IMR-90 (cell line): ENCODE measurements around the gene MVP. TPM values are rescaled to one million over a fixed set of nuclear protein-coding genes. Genes with fewer than 3 reads are reported as not detected.
A peak's percentile ranks its signal among the peaks of the same experiment; 100 is the strongest.

ENCODE experiments used
- ATAC-seq: fragments of 200-7000 bp; cut with Tn5 transposase; 2 replicates; pipeline ENCODE4 v1.9.1; 2020; ENCODE audit warnings: low read depth, mild to moderate bottlenecking, moderate library complexity
- BruUV-seq: library from RNA; stranded (reverse); fragments of 400-500 nt; replicated peaks from 2 replicates; lab custom pipeline; 2021; lab: Mats Ljungman, UMichigan
- CTCF ChIA-PET: fragments of 300-600 bp; formaldehyde crosslinking; extraction: SDS; loops from one replicate; lab custom pipeline; 2021; ENCODE audit warnings: antibody characterized with exemption; lab: Yijun Ruan, JAX
- POLR2A ChIA-PET: fragments of 300-600 bp; sonication (Branson Sonifier 250); formaldehyde crosslinking; loops from one replicate; lab custom pipeline; 2022; ENCODE audit warnings: antibody characterized with exemption; ENCODE audit not compliant: unreplicated experiment; lab: Charles Lee
- DNase-seq: peaks from one replicate; pipeline ENCODE4 v3.0.0; 2013
- H2AFZ ChIP-seq: replicated peaks from 2 replicates; pipeline ENCODE3; 2013; ENCODE audit warnings: low read length, mild to moderate bottlenecking; ENCODE audit not compliant: poor library complexity
- H2AK5ac ChIP-seq: 2 replicates; pipeline ENCODE4 v1.6.1; 2013; ENCODE audit warnings: low read depth, low read length, inconsistent platforms
- H2AK9ac ChIP-seq: replicated peaks from 2 replicates; pipeline ENCODE3; 2013; ENCODE audit warnings: mild to moderate bottlenecking, low read depth, low read length, moderate library complexity; ENCODE audit not compliant: poor library complexity
- H2BK120ac ChIP-seq: 2 replicates; pipeline ENCODE4 v1.6.1; 2013; ENCODE audit warnings: low read depth, low read length, inconsistent platforms
- H2BK15ac ChIP-seq: 3 replicates; pipeline ENCODE4 v1.6.1; 2013; ENCODE audit warnings: low read depth, low read length, inconsistent platforms
- H2BK20ac ChIP-seq: 2 replicates; pipeline ENCODE4 v1.6.1; 2013; ENCODE audit warnings: low read depth, mild to moderate bottlenecking, inconsistent platforms, low read length, moderate library complexity
- H2BK5ac ChIP-seq: 2 replicates; pipeline ENCODE4 v1.6.1; 2013; ENCODE audit warnings: mild to moderate bottlenecking, low read depth, low read length, inconsistent platforms; ENCODE audit not compliant: poor library complexity, severe bottlenecking
- H3K14ac ChIP-seq: replicated peaks from 2 replicates; pipeline ENCODE4 v1.6.1; 2013; ENCODE audit warnings: low read depth, low read length, inconsistent platforms
- H3K18ac ChIP-seq: 2 replicates; pipeline ENCODE4 v1.6.1; 2013; ENCODE audit warnings: low read depth, low read length, control low read depth
- H3K23ac ChIP-seq: 2 replicates; pipeline ENCODE4 v1.6.1; 2013; ENCODE audit warnings: low read depth, low read length, inconsistent platforms
- H3K27ac ChIP-seq: 2 replicates; pipeline ENCODE4 v1.5.1; 2013; ENCODE audit warnings: mild to moderate bottlenecking, control low read depth, low read length; ENCODE audit not compliant: insufficient read depth
- H3K27me3 ChIP-seq: 2 replicates; pipeline ENCODE4 v1.6.1; 2013; ENCODE audit warnings: low read length; ENCODE audit not compliant: control insufficient read depth, insufficient read depth
- H3K36me3 ChIP-seq: 2 replicates; pipeline ENCODE4 v1.6.1; 2013; ENCODE audit warnings: low read length, mixed read lengths; ENCODE audit not compliant: control insufficient read depth, insufficient read depth
- H3K4ac ChIP-seq: 2 replicates; pipeline ENCODE4 v1.6.1; 2013; ENCODE audit warnings: low read depth, low read length, inconsistent platforms
- H3K4me1 ChIP-seq: 2 replicates; pipeline ENCODE4 v1.6.1; 2013; ENCODE audit warnings: low read length, mixed read lengths; ENCODE audit not compliant: control insufficient read depth, insufficient read depth
- H3K4me2 ChIP-seq: 2 replicates; pipeline ENCODE4 v1.6.1; 2013; ENCODE audit warnings: low read depth, mild to moderate bottlenecking, control low read depth, low read length, moderate library complexity
- H3K4me3 ChIP-seq: 2 replicates; pipeline ENCODE4 v1.5.1; 2013; ENCODE audit warnings: low read depth, mild to moderate bottlenecking, control low read depth, low read length, moderate library complexity; ENCODE audit not compliant: insufficient read depth
- H3K56ac ChIP-seq: 2 replicates; pipeline ENCODE4 v1.6.1; 2013; ENCODE audit warnings: low read length, inconsistent platforms; ENCODE audit not compliant: insufficient read depth; ENCODE audit errors: extremely low read depth
- H3K79me1 ChIP-seq, 2 experiments: 2 replicates each; pipeline ENCODE4 v1.6.1; 2013; ENCODE audit warnings: low read length in 2 of 2, inconsistent platforms in 1 of 2, low read depth in 1 of 2
- H3K9ac ChIP-seq: 2 replicates; pipeline ENCODE4 v1.6.1; 2013; ENCODE audit warnings: low read depth, low read length, control low read depth
- H3K9me1 ChIP-seq: 2 replicates; pipeline ENCODE4 v1.6.1; 2013; ENCODE audit warnings: low read length, inconsistent platforms; ENCODE audit not compliant: insufficient read depth
- H3K9me3 ChIP-seq: 2 replicates; pipeline ENCODE4 v1.6.1; 2013; ENCODE audit warnings: low read length; ENCODE audit not compliant: control insufficient read depth, insufficient read depth
- H4K20me1 ChIP-seq: 2 replicates; pipeline ENCODE4 v1.6.1; 2013; ENCODE audit warnings: low read length, inconsistent platforms; ENCODE audit not compliant: insufficient read depth
- H4K5ac ChIP-seq: 2 replicates; pipeline ENCODE4 v1.6.1; 2013; ENCODE audit warnings: mild to moderate bottlenecking, low read depth, low read length, control low read depth
- H4K8ac ChIP-seq, 2 experiments: 2 replicates each; pipeline ENCODE4 v1.6.1; 2013; ENCODE audit warnings: low read depth in 2 of 2, low read length in 2 of 2, control low read depth in 1 of 2, inconsistent platforms in 1 of 2
- H4K91ac ChIP-seq: 2 replicates; pipeline ENCODE4 v1.6.1; 2013; ENCODE audit warnings: low read depth, low read length, inconsistent platforms; ENCODE audit not compliant: insufficient read depth
- BHLHE40 ChIP-seq: fragments of 150-350 bp; IDR thresholded peaks from 2 replicates; pipeline ENCODE4 v1.6.1; 2016; ENCODE audit warnings: mild to moderate bottlenecking, low read depth, low read length
- MXI1 ChIP-seq: IDR thresholded peaks from 2 replicates; pipeline ENCODE4 v1.6.1; 2012; ENCODE audit warnings: low read depth, mild to moderate bottlenecking, low read length, moderate library complexity, borderline replicate concordance
- NFE2L2 ChIP-seq: fragments of 150-350 bp; IDR thresholded peaks from 2 replicates; pipeline ENCODE4 v1.6.1; 2016; ENCODE audit warnings: low read depth, mild to moderate bottlenecking, low read length
- RCOR1 ChIP-seq: IDR thresholded peaks from 2 replicates; pipeline ENCODE4 v1.6.1; 2012; ENCODE audit warnings: mild to moderate bottlenecking, low read length, improper control_type of control experiment; ENCODE audit not compliant: insufficient replicate concordance
- WGBS, 2 experiments: methylation state at CpG; one replicate each; pipeline versions ENCODE4 v1.1.5 to v1.1.7; 2013; ENCODE audit warnings: missing lambda C conversion rate in 2 of 2; ENCODE audit not compliant: insufficient read length in 1 of 2; ENCODE audit errors: extremely low coverage in 2 of 2; 5-methylcytosine and 5-hydroxymethylcytosine counted together
- dilution Hi-C: fragments of 300-500 bp; cut with HindIII; formaldehyde crosslinking; loops from one replicate; pipeline ENCODE4 v1.14.3; 2018; ENCODE audit warnings: low sequenced_read_pairs; ENCODE audit not compliant: unreplicated experiment
- in situ Hi-C: fragments of 300-500 bp; cut with MboI; formaldehyde crosslinking; loops from 3 replicates; pipeline ENCODE4 v1.14.3; 2019; ENCODE audit warnings: low sequenced_read_pairs, inconsistent platforms, mixed read lengths
- intact Hi-C: fragments of 100-400 bp; cut with micrococcal nuclease; formaldehyde crosslinking; loops from 2 replicates; pipeline ENCODE4 v1.10.0; 2022
- polyA plus RNA-seq, 3 experiments: library from polyadenylated mRNA; depleted of rRNA; stranded (reverse); fragments of >200 nt; gene quantifications; 2 replicates each; pipeline ENCODE4 v1.2.3, GENCODE V29; 2012; ENCODE audit warnings: low replicate concordance in 1 of 3
- total RNA-seq: library from RNA; depleted of rRNA; stranded (reverse); fragments of >200 nt; gene quantifications from 2 replicates; pipeline ENCODE4 v1.2.3, GENCODE V29; 2012
- TF ChIP-seq, protein P1 (sequence below): fragments of 150-350 bp; IDR thresholded peaks from 2 replicates; pipeline ENCODE4 v1.6.1; 2016; ENCODE audit warnings: low read depth, mild to moderate bottlenecking, low read length, moderate library complexity, borderline replicate concordance
- TF ChIP-seq, protein P2 (sequence below): fragments of 150-350 bp; IDR thresholded peaks from 2 replicates; pipeline ENCODE4 v1.6.1; 2017; ENCODE audit warnings: mild to moderate bottlenecking, antibody characterized with exemption, low read length, low read depth

The MVP gene
- total and polyA plus RNA-seq, 2 of the 4 experiments (the other 2 are of a cell fraction): 204 to 319 TPM

DNA sequence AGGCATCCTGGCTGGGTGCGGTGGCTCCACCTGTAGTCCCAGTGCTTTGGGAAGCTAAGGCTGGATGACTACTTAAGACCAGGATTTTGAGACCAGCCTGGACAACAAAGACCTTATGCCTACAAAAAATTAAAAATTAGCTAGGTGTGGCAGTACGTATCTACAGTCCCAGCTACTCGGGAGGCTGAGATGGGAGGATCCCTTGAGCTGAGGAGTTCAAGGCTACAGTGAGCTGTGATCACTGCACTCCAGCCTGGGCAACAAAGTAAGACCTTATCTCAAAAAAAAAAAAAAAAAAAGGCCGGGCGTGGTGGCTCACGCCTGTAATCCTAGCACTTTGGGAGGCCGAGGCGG, 6.1 kb downstream of the MVP start:
- in situ Hi-C loops (no loop called here), dilution Hi-C loops (no loop called here), intact Hi-C loops (no loop called here)
- Histone ChIP-seq H3K9me3 (no peaks in the 10 kb centered on the region), H2AK9ac (peak overlapping the region; percentile 90), H2AK5ac (peak overlapping the region; percentile 99), H2AFZ (no peak overlapping the region), H3K4me3 (no peak overlapping the region), H3K23ac (peak overlapping the region; percentile 95), H4K20me1 (peaks cover 35% of the 10 kb centered on the region), H3K79me1 (peaks cover 32 to 80% of the 10 kb centered on the region in 2 experiments), H3K9me1 (peaks cover 33% of the 10 kb centered on the region), H3K27ac (peak overlapping the region; percentile 95), H3K36me3 (peaks cover 8% of the 10 kb centered on the region; the same call in 1 of the 2 replicates), H3K4me2 (no peak overlapping the region; the same call in 1 of the 2 replicates), H2BK5ac (peak overlapping the region; percentile 98), H2BK120ac (peak overlapping the region; percentile 98), H3K4me1 (peaks cover 35% of the 10 kb centered on the region), H4K91ac (peak overlapping the region; percentile 97), H3K18ac (peak overlapping the region; percentile 65), H4K5ac (peak overlapping the region; percentile 66), H3K14ac (peak overlapping the region; percentile 88), H3K27me3 (no peaks in the 10 kb centered on the region), H3K4ac (peak overlapping the region; percentile 100), H3K56ac (peak overlapping the region; percentile 73), H3K9ac (peak overlapping the region; percentile 25), H2BK15ac (peak overlapping the region; percentile 80; the same call in 2 of the 3 replicates), H2BK20ac (peak overlapping the region; percentile 99), H4K8ac (peak overlapping the region; percentile 42 to 92)
- DNase-seq (no peak), ATAC-seq (no peak)
- ChIA-PET CTCF (interaction anchor here (3.1 kb wide), 1 partner anchor 22 kb away, joined by 10 read pairs; no protein-coding TSS in a partner anchor), POLR2A (interaction anchor here (0.6 to 0.7 kb wide), 2 partner anchors 193 to 1003 kb away, joined by 6 to 10 read pairs; partner anchors contain the start of gene ATXN2L)
- TF ChIP-seq BHLHE40 (no peak), RCOR1 (no peak), NFE2L2 (no peak), MXI1 (no peak)
- TF ChIP-seq, protein P1, sequence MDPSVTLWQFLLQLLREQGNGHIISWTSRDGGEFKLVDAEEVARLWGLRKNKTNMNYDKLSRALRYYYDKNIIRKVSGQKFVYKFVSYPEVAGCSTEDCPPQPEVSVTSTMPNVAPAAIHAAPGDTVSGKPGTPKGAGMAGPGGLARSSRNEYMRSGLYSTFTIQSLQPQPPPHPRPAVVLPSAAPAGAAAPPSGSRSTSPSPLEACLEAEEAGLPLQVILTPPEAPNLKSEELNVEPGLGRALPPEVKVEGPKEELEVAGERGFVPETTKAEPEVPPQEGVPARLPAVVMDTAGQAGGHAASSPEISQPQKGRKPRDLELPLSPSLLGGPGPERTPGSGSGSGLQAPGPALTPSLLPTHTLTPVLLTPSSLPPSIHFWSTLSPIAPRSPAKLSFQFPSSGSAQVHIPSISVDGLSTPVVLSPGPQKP: no peak
- TF ChIP-seq, protein P2, sequence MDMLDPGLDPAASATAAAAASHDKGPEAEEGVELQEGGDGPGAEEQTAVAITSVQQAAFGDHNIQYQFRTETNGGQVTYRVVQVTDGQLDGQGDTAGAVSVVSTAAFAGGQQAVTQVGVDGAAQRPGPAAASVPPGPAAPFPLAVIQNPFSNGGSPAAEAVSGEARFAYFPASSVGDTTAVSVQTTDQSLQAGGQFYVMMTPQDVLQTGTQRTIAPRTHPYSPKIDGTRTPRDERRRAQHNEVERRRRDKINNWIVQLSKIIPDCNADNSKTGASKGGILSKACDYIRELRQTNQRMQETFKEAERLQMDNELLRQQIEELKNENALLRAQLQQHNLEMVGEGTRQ: no peak
- BruUV-seq: no TSS peak
- 100% methylated on average over 1 of the region's 8 CpGs; no CpG with 5 or more reads in 1 of the 2 experiments for WGBS, 2 experiments
